HFFc6 (cell line): ENCODE results near the gene STAU1. TPM values are rescaled to one million over a fixed set of nuclear protein-coding genes. Genes with fewer than 3 reads are reported as not detected.
"Not testable (repeated sequence)": the region's sequence is repeated elsewhere in the genome, so short reads cannot be mapped to it uniquely, and the experiment has no call there.

ENCODE experiments used
- DNase-seq: peaks from one replicate; pipeline ENCODE4 v3.0.0-alpha.2; 2018
- H3K27ac Mint-ChIP-seq: 2 replicates; pipeline ENCODE4 v1.8.0; 2020; ENCODE audit warnings: mild to moderate bottlenecking, mixed read lengths
- H3K27me3 Mint-ChIP-seq: 2 replicates; pipeline ENCODE4 v1.8.0; 2021; ENCODE audit warnings: mild to moderate bottlenecking, moderate library complexity, mixed read lengths; ENCODE audit not compliant: insufficient read depth
- H3K36me3 Mint-ChIP-seq: 2 replicates; pipeline ENCODE4 v1.8.0; 2021; ENCODE audit warnings: low read depth, mixed read lengths
- H3K4me1 Mint-ChIP-seq: 2 replicates; pipeline ENCODE4 v1.8.0; 2020; ENCODE audit warnings: low read depth, mixed read lengths
- H3K4me3 Mint-ChIP-seq: 2 replicates; pipeline ENCODE4 v1.8.0; 2020; ENCODE audit warnings: mild to moderate bottlenecking, moderate library complexity, mixed read lengths
- H3K9me3 Mint-ChIP-seq: 2 replicates; pipeline ENCODE4 v1.8.0; 2020; ENCODE audit warnings: mild to moderate bottlenecking, mixed read lengths
- total RNA-seq, 6 experiments: library from RNA; stranded (reverse); fragmentation: NEBNext Ultra II Directional; extraction: Animal tissue kit (Norgen Biotek cat#: 25700); gene quantifications; 2 replicates in 1 of 6; 3 replicates in 5 of 6; pipeline ENCODE4 v1.2.3, GENCODE V29; 2021
- TF ChIP-seq, protein P1 (sequence below): fragments of 200-600 bp; sonication (generic); IDR thresholded peaks from 2 replicates; pipeline ENCODE4 v1.5.0; 2021; ENCODE audit warnings: antibody characterized with exemption, mild to moderate bottlenecking

STAU1 gene
- total RNA-seq, 6 experiments from 2014 or later = 85.6 to 95.4 (median 87.9) TPM

DNA sequence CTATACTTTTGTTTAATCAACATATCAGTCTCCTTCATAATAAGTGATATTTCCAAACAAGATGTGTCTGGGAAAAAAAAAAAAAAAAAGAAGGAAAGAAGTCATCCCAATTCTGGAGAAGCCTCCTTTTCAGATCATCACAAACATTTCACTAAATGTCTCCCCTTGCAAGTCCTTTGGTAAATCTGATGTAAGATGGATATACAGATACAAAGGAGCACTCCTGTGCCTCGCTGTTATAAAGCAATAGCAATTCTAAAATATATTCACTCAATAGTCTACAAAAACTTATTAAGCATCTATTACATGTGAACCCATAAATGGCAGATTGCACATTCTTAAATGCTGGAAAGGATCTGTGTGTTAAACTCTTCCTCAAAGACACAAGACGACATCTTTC, 17.4 kb downstream of the STAU1 start:
- H3K4me3 Mint-ChIP-seq = no peak overlapping the region
- H3K4me1 Mint-ChIP-seq = peaks cover 28% of the 10 kb centered on the region
- H3K27me3 Mint-ChIP-seq = peaks cover 1% of the 10 kb centered on the region; the same call in 1 of the 2 replicates
- TF ChIP-seq, protein P1, sequence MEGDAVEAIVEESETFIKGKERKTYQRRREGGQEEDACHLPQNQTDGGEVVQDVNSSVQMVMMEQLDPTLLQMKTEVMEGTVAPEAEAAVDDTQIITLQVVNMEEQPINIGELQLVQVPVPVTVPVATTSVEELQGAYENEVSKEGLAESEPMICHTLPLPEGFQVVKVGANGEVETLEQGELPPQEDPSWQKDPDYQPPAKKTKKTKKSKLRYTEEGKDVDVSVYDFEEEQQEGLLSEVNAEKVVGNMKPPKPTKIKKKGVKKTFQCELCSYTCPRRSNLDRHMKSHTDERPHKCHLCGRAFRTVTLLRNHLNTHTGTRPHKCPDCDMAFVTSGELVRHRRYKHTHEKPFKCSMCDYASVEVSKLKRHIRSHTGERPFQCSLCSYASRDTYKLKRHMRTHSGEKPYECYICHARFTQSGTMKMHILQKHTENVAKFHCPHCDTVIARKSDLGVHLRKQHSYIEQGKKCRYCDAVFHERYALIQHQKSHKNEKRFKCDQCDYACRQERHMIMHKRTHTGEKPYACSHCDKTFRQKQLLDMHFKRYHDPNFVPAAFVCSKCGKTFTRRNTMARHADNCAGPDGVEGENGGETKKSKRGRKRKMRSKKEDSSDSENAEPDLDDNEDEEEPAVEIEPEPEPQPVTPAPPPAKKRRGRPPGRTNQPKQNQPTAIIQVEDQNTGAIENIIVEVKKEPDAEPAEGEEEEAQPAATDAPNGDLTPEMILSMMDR = no peak
- no peak overlapping the region for H3K27ac Mint-ChIP-seq
- no peak for DNase-seq
- H3K36me3 Mint-ChIP-seq = peaks cover 7% of the 10 kb centered on the region
- no peaks in the 10 kb centered on the region for H3K9me3 Mint-ChIP-seq

DNA sequence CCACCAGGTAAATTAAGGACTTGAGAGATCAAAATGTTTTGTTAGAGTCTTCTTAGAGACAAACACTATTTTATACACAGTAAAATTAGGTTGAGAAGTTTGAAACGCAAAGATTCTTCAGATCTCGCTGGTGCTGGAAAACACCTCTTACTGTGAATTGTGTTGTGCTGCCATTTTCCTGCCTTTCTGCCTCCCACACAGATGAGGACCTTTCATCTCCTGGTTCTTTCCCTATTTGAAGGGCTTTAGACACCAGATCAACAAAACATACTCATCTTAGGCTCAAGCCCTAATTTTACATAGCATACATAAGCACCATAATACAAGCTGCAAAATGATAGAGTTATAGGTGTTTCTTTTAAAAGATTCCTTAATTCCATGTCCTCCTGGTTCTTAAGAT, 18.6 kb downstream of the STAU1 start:
- peaks cover 1% of the 10 kb centered on the region; the same call in 1 of the 2 replicates for H3K27me3 Mint-ChIP-seq
- no peak overlapping the region for H3K4me3 Mint-ChIP-seq
- H3K36me3 Mint-ChIP-seq = peaks cover 7% of the 10 kb centered on the region
- no peak for DNase-seq
- peaks cover 28% of the 10 kb centered on the region for H3K4me1 Mint-ChIP-seq
- TF ChIP-seq, protein P1 = no peak
- no peaks in the 10 kb centered on the region for H3K9me3 Mint-ChIP-seq
- no peak overlapping the region for H3K27ac Mint-ChIP-seq

DNA sequence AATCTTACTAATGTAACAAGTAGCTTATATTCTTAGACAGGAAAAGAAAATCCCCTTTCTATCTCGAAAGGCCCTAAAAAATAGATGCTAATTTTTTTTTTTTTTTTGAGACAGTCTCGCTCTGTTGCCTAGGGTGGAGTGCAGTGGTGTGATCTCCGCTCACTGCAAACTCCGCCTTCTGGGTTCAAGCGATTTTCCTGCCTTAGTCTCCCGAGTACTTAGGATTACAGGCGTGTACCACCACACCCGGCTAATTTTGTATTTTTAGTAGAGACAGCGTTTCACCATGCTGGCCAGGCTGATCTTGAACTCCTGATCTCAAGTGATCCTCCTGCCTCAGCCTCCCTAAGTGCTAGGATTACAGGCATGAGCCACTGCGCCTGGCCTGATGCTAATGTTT, 19.3 kb downstream of the STAU1 start:
- H3K9me3 Mint-ChIP-seq, H3K27ac Mint-ChIP-seq, DNase-seq, H3K36me3 Mint-ChIP-seq, H3K4me3 Mint-ChIP-seq, H3K27me3 Mint-ChIP-seq: not testable (repeated sequence)
- peaks cover 28% of the 10 kb centered on the region for H3K4me1 Mint-ChIP-seq

DNA sequence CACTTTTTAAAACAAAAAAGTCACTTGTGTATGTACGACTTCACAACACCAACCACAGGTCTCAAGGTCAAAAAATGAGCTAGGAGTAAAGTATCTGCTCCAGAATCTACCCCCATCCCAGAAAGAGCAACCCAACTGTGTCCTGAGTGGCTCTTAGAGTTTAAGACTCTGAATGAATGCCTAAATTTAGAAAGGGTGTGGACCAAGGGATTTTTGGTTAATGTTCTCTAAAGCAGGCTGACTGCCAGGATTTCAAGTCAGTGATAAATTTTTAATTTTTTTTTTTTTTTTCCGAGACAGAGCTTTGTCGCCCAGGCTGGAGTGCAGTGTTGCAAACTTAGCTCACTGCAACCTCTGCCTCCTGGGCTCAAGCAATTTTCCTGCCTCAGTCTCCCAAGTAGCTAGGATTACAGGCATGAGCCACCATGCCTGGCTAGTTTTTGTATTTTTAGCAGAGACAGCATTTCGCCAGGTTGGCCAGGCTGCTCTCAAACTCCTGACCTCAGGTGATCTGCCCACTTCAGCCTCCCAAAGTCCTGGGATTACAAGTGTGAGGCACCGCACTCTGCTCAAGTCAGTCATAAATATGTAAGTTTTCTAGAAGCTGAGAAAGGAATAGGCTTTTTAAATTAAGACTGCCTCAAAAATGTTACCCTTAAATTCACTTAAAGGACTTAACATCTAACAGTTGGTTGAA, 20.2 kb downstream of the STAU1 start:
- TF ChIP-seq, protein P1 = no peak
- H3K4me1 Mint-ChIP-seq = peaks cover 28% of the 10 kb centered on the region
- no peaks in the 10 kb centered on the region for H3K9me3 Mint-ChIP-seq
- peak overlapping the region; percentile 56 for H3K4me3 Mint-ChIP-seq
- H3K36me3 Mint-ChIP-seq = peaks cover 7% of the 10 kb centered on the region
- peak; percentile 17 for DNase-seq
- peak overlapping the region; percentile 66 for H3K27ac Mint-ChIP-seq
- peaks cover 1% of the 10 kb centered on the region; the same call in 1 of the 2 replicates for H3K27me3 Mint-ChIP-seq

DNA sequence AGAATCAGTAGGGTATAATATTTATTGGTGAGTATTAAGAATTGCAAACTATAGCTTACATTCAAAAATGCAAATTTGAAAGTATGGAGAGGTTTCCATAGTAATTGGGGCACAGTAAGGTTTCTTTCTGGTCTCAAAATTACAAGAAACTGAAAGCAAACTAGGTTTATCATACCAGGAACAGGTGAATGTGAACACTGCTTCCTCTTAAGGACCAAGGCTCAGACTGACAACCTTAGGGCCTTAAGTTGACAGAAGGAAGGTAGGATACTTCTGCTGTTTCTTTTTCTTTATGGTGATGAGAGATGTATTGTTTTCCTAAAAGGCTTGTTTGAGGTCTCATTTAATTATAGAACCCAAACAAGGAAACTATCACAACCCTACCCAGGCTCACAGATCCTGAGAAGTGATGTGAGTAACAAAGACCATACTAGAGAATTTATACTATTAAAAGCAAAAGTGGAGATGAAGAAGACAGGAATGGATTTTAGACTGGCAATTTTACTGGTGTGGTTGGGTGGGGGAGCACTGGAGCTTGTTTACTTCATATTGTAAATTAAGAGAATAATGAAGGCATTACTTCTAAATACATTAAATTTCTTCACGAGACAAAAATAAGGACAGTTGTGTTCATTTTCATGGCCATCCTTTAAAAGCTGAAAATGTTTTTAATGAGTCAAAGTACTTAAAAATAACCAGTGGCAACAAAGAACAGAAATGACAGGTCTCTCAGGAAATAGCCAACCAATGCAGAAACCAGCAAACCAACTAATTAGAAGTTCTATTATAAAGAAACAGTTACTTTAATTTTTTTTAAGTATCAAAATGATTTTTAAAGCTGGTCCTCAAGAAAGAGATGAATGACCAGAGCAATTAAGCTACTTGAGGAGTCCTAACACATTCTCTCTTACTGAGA, 21.3 kb downstream of the STAU1 start:
- H3K4me3 Mint-ChIP-seq = no peak overlapping the region
- TF ChIP-seq, protein P1 = no peak
- peaks cover 10% of the 10 kb centered on the region; the same call in 1 of the 2 replicates for H3K36me3 Mint-ChIP-seq
- peaks cover 1% of the 10 kb centered on the region for H3K27me3 Mint-ChIP-seq
- H3K27ac Mint-ChIP-seq = no peak overlapping the region
- H3K9me3 Mint-ChIP-seq = no peaks in the 10 kb centered on the region
- H3K4me1 Mint-ChIP-seq = peaks cover 33% of the 10 kb centered on the region
- DNase-seq = no peak

- Mint-ChIP-seq H3K27ac (no peak overlapping the region), H3K4me1 (peaks cover 36% of the 10 kb centered on the region), H3K4me3 (no peak overlapping the region), H3K36me3 (peaks cover 5% of the 10 kb centered on the region; the same call in 1 of the 2 replicates), H3K9me3 (no peaks in the 10 kb centered on the region), H3K27me3 (no peaks in the 10 kb centered on the region; the same call in none of the 2 replicates)
- DNase-seq = no peak
- TF ChIP-seq, protein P1 = no peak
These were observed 22.5 kb downstream of the STAU1 start for GRCh38 chr20:49165611-49166010.
